Measurements from ENCODE around the gene LRP5. TPM values are rescaled to one million over a fixed set of nuclear protein-coding genes. Genes with fewer than 3 reads are reported as not detected.

Gene LRP5
- total RNA-seq, 1 experiment from 2014 or later, result 129 TPM

DNA sequence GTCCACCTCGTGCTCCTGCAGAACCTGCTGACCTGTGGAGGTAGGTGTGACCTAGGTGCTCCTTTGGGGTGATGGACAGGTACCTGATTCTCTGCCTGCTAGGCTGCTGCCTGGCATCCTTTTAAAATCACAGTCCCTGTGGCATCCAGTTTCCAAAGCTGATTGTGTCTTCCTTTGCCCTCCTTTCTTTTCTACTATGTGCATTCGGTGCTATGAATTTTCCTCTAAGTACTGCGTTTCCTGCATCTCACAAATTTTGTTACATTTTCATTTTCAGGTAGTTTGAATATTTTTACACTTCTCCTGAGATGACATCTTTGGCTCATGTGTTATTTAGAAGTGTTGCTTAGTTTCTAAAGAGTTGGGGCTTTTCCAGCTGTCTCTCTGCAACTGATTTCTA is 117.3 kb downstream of the LRP5 start:
- peaks cover 19% of the 10 kb centered on the region for H3K36me3 ChIP-seq (ENCODE audit: low read depth)
- no peak overlapping the region for H2AFZ ChIP-seq
- no peak overlapping the region for H3K4me2 ChIP-seq
- no peaks in the 10 kb centered on the region for H3K79me2 ChIP-seq (ENCODE audit: low read depth)
- H3K9me2 ChIP-seq (ENCODE audit: insufficient read depth), result no peaks in the 10 kb centered on the region
- no peak overlapping the region for H3K4me3 ChIP-seq
- H3K9me3 ChIP-seq (ENCODE audit: insufficient read depth, low read depth), result peaks cover 10% of the 10 kb centered on the region; the same call in 1 of the 2 replicates
- H3F3A ChIP-seq (ENCODE audit: insufficient read depth, low read depth), result no peaks in the 10 kb centered on the region; the same call in 1 of the 2 replicates
- DNase-seq, result no peak
- H3K4me1 ChIP-seq (replicated peaks; ENCODE audit: insufficient read depth), result no peaks in the 10 kb centered on the region
- TF ChIP-seq EZH2 (IDR thresholded peaks at IDR 0.05; ENCODE audit: low read depth), result no peak
- TF ChIP-seq, protein P1, sequence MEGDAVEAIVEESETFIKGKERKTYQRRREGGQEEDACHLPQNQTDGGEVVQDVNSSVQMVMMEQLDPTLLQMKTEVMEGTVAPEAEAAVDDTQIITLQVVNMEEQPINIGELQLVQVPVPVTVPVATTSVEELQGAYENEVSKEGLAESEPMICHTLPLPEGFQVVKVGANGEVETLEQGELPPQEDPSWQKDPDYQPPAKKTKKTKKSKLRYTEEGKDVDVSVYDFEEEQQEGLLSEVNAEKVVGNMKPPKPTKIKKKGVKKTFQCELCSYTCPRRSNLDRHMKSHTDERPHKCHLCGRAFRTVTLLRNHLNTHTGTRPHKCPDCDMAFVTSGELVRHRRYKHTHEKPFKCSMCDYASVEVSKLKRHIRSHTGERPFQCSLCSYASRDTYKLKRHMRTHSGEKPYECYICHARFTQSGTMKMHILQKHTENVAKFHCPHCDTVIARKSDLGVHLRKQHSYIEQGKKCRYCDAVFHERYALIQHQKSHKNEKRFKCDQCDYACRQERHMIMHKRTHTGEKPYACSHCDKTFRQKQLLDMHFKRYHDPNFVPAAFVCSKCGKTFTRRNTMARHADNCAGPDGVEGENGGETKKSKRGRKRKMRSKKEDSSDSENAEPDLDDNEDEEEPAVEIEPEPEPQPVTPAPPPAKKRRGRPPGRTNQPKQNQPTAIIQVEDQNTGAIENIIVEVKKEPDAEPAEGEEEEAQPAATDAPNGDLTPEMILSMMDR (conservative IDR thresholded peaks at IDR 0.05), result no peak
- H4K20me1 ChIP-seq (ENCODE audit: insufficient read depth), result no peaks in the 10 kb centered on the region
- no TSS peak for BruUV-seq (replicated peaks)
- H3K27ac ChIP-seq, result no peak overlapping the region
- POLR2A ChIA-PET (ENCODE audit: unreplicated experiment), result no interaction called here
- H3K27me3 ChIP-seq (ENCODE audit: insufficient read depth, low read depth), result no peaks in the 10 kb centered on the region
- CTCF ChIA-PET, result no interaction called here
- intact Hi-C loops (cut with micrococcal nuclease; ENCODE audit: unreplicated experiment), result no loop called here

DNA sequence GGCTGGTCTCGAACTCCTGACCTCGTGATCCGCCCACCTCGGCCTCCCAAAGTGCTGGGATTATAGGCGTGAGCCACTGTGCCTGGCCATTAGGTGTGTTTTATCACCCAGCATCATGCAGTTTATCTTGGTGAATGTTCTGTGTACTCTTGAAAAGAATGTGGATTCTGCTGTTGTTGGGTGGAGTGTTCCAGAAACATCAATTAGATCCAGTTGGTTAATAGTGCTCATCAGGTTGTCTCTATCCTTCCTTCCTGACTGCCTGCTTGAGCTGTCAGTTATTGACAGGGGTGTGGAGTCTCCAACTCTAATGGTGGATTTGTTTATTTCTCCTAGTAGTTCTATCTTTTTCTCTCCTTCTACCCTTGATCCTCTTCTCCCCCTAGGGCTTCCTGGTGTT is 118.0 kb downstream of the LRP5 start:
- CTCF ChIA-PET, result interaction anchor here (0.6 kb wide), 1 partner anchor 422 kb away, joined by 8 read pairs; no protein-coding TSS in a partner anchor
- H3K9me3 ChIP-seq (ENCODE audit: insufficient read depth, low read depth), result peaks cover 10% of the 10 kb centered on the region; the same call in 1 of the 2 replicates
- BruUV-seq (replicated peaks), result no TSS peak
- no peak overlapping the region for H3K4me3 ChIP-seq
- no peaks in the 10 kb centered on the region for H3K4me1 ChIP-seq (replicated peaks; ENCODE audit: insufficient read depth)
- no peaks in the 10 kb centered on the region for H3K9me2 ChIP-seq (ENCODE audit: insufficient read depth)
- H2AFZ ChIP-seq, result no peak overlapping the region
- H3K4me2 ChIP-seq, result no peak overlapping the region
- intact Hi-C loops (cut with micrococcal nuclease; ENCODE audit: unreplicated experiment), result no loop called here
- H3K36me3 ChIP-seq (ENCODE audit: low read depth), result peaks cover 16% of the 10 kb centered on the region
- TF ChIP-seq, protein P1 (conservative IDR thresholded peaks at IDR 0.05), result no peak
- TF ChIP-seq EZH2 (IDR thresholded peaks at IDR 0.05; ENCODE audit: low read depth), result no peak
- H3K27ac ChIP-seq, result no peak overlapping the region
- POLR2A ChIA-PET (ENCODE audit: unreplicated experiment), result no interaction called here
- DNase-seq, result no peak
- no peaks in the 10 kb centered on the region for H3K27me3 ChIP-seq (ENCODE audit: insufficient read depth, low read depth)
- no peaks in the 10 kb centered on the region for H3K79me2 ChIP-seq (ENCODE audit: low read depth)
- H3F3A ChIP-seq (ENCODE audit: insufficient read depth, low read depth), result no peaks in the 10 kb centered on the region; the same call in 1 of the 2 replicates
- H4K20me1 ChIP-seq (ENCODE audit: insufficient read depth), result no peaks in the 10 kb centered on the region

DNA sequence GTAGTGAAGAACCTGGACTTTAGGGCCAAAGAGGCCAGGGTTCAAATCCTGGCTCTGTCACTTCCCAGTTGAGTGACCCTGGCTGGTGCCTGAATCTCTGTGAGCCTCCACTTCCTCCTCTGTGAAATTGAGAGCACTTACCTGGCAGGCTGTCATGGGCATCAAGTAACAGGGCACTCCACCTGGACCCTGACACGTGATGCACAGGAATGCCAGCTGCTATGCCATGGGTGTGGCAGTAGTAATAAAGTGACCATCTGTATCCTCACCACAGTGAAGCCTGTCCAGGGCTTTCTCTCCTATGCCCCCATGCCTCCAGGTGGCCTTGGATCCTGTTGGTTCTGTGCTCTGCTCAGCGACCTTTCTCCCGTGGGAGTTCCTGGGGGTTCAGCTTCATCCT is 118.4 kb downstream of the LRP5 start:
- no peaks in the 10 kb centered on the region; the same call in 1 of the 2 replicates for H3F3A ChIP-seq (ENCODE audit: insufficient read depth, low read depth)
- DNase-seq, result peak; percentile 65 to 69
- no peak for TF ChIP-seq EZH2 (IDR thresholded peaks at IDR 0.05; ENCODE audit: low read depth)
- TF ChIP-seq, protein P1 (conservative IDR thresholded peaks at IDR 0.05), result no peak
- no peak overlapping the region for H3K27ac ChIP-seq
- no peak overlapping the region for H3K4me3 ChIP-seq
- no peaks in the 10 kb centered on the region for H3K9me2 ChIP-seq (ENCODE audit: insufficient read depth)
- intact Hi-C loops (cut with micrococcal nuclease; ENCODE audit: unreplicated experiment), result no loop called here
- H3K4me2 ChIP-seq, result no peak overlapping the region
- H3K9me3 ChIP-seq (ENCODE audit: insufficient read depth, low read depth), result peaks cover 10% of the 10 kb centered on the region; the same call in 1 of the 2 replicates
- no peaks in the 10 kb centered on the region for H3K27me3 ChIP-seq (ENCODE audit: insufficient read depth, low read depth)
- POLR2A ChIA-PET (ENCODE audit: unreplicated experiment), result no interaction called here
- H2AFZ ChIP-seq, result no peak overlapping the region
- CTCF ChIA-PET, result interaction anchor here (0.6 kb wide), 1 partner anchor 422 kb away, joined by 8 read pairs; no protein-coding TSS in a partner anchor
- H3K36me3 ChIP-seq (ENCODE audit: low read depth), result peaks cover 16% of the 10 kb centered on the region
- H3K79me2 ChIP-seq (ENCODE audit: low read depth), result no peaks in the 10 kb centered on the region
- no TSS peak for BruUV-seq (replicated peaks)
- H4K20me1 ChIP-seq (ENCODE audit: insufficient read depth), result no peaks in the 10 kb centered on the region
- H3K4me1 ChIP-seq (replicated peaks; ENCODE audit: insufficient read depth), result no peaks in the 10 kb centered on the region
